HT1080 (cell line): ENCODE results near the gene STAC3. TPM values are rescaled to one million over a fixed set of nuclear protein-coding genes. Genes with fewer than 3 reads are reported as not detected.

ENCODE experiments used
- DNase-seq: peaks from one replicate; pipeline ENCODE4 v3.0.0-alpha.2; 2015; ENCODE audit warnings: low read depth
- small RNA-seq: library from RNA; depleted of rRNA; stranded (forward); fragments of <200 nt; gene quantifications from one replicate; pipeline ENCODE3, GENCODE V24; 2014
- total RNA-seq: library from RNA; depleted of rRNA; stranded (reverse); fragments of >200 nt; shearing (Covaris generic); gene quantifications from 2 replicates; pipeline ENCODE4 v1.2.3, GENCODE V29; 2014; rRNA removed

STAC3 gene
- total RNA-seq, 1 experiment from 2014 or later = 0.27 TPM

GRCh38 chr12:57195186-57195585 lies 55.8 kb downstream of the STAC3 start:
- no peak for DNase-seq

DNA sequence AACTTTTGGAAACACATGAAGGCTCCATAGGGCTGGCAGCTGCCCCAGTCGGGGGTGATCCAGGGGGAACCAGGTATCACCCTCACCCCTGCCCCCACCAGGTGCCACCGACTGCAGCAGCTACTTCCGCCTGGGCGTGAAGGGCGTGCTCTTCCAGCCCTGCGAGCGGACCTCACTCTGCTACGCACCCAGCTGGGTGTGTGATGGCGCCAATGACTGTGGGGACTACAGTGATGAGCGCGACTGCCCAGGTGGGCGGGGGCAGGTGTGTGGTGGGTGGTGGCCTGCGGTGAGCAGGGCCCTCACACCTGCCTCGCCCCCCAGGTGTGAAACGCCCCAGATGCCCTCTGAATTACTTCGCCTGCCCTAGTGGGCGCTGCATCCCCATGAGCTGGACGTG lies 56.7 kb downstream of the STAC3 start:
- no peak for DNase-seq

DNA sequence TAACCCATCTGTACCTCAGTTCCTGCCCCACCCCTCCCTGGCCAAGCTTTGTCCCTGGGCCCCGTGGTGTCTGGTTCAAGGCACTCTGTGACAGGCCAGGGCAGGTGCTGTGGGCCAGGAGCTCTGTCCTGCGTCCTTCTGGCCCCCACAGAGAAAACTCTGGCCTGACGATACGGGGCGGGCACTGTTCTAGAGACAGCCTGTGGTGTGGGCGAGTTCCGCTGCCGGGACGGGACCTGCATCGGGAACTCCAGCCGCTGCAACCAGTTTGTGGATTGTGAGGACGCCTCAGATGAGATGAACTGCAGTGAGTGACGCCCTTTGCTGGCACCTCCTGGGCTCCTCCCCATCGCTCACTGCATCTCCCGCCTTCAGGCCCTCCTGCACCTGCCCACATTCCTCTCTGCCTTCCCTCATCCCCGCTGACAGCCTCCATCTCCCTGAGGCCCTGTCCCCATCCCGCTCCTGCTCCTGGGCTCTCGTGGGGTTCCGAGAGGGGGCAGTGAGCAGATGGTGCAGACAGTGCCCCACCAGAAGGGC lies 57.2 kb downstream of the STAC3 start:
- no peak for DNase-seq

Small RNAs within 50 kb of the gene (small RNA-seq; reads per million reads assigned to genes)
- gene MIR1228 = 0.07 reads per million

Other genes starting within 250 kb of the STAC3 start
- 5.0 and 6.9 TPM in 2 replicates for gene ZBTB39, start 244.6 kb downstream of the STAC3 start, total RNA-seq
- gene TAC3, start 234.7 kb downstream of the STAC3 start, total RNA-seq = not detected in 2 replicates
- gene MYO1A, start 201.1 kb downstream of the STAC3 start, total RNA-seq = not detected in 2 replicates
- 19.0 and 23.3 TPM in 2 replicates for gene NEMP1, start 172.4 kb downstream of the STAC3 start, total RNA-seq
- 27.4 and 30.6 TPM in 2 replicates for gene NAB2, start 162.1 kb downstream of the STAC3 start, total RNA-seq
- gene STAT6, start 139.8 kb downstream of the STAC3 start, total RNA-seq = 107 and 118 TPM in 2 replicates
- 12.5 and 14.8 TPM in 2 replicates for gene LRP1, start 122.7 kb downstream of the STAC3 start, total RNA-seq
- not detected in 2 replicates for gene LRP1-AS, start 103.6 kb downstream of the STAC3 start, total RNA-seq
- gene NXPH4, start 34.4 kb downstream of the STAC3 start, total RNA-seq = 11.9 and 17.1 TPM in 2 replicates
- 263 and 293 TPM in 2 replicates for gene SHMT2, start 21.5 kb downstream of the STAC3 start, total RNA-seq
- 7.4 and 13.0 TPM in 2 replicates for gene R3HDM2, start 179.9 kb upstream of the STAC3 start, total RNA-seq
- gene INHBC, start 183.6 kb upstream of the STAC3 start, total RNA-seq = 0.13 and 0.37 TPM in 2 replicates
- gene INHBE, start 204.1 kb upstream of the STAC3 start, total RNA-seq = 1.4 and 2.1 TPM in 2 replicates
- 0.60 and 4.0 TPM in 2 replicates for gene GLI1, start 208.6 kb upstream of the STAC3 start, total RNA-seq
- 2.2 and 3.3 TPM in 2 replicates for gene ARHGAP9, start 228.7 kb upstream of the STAC3 start, total RNA-seq
- gene MARS1, start 236.9 kb upstream of the STAC3 start, total RNA-seq = 282 and 304 TPM in 2 replicates